ENCODE results near the gene RNF138. TPM values are rescaled to one million over a fixed set of nuclear protein-coding genes. Genes with fewer than 3 reads are reported as not detected.
"Not testable (repeated sequence)": the region's sequence is repeated elsewhere in the genome, so short reads cannot be mapped to it uniquely, and the experiment has no call there.

RNF138 gene
- total and polyA plus RNA-seq, 4 donors, result 6.9 to 24.7 (median 12.3) TPM

- TF ChIP-seq MAX (IDR thresholded peaks at IDR 0.05), result no peak
- peak in 1 of 2 donors; percentile 22 for TF ChIP-seq RXRA (IDR thresholded peaks at IDR 0.05)
- no peak for TF ChIP-seq EGR1 (IDR thresholded peaks at IDR 0.05; ENCODE audit: low read depth in 2 of 2)
- TF ChIP-seq FOXA1 (IDR thresholded peaks at IDR 0.05), result no peak
- TF ChIP-seq, protein P1, sequence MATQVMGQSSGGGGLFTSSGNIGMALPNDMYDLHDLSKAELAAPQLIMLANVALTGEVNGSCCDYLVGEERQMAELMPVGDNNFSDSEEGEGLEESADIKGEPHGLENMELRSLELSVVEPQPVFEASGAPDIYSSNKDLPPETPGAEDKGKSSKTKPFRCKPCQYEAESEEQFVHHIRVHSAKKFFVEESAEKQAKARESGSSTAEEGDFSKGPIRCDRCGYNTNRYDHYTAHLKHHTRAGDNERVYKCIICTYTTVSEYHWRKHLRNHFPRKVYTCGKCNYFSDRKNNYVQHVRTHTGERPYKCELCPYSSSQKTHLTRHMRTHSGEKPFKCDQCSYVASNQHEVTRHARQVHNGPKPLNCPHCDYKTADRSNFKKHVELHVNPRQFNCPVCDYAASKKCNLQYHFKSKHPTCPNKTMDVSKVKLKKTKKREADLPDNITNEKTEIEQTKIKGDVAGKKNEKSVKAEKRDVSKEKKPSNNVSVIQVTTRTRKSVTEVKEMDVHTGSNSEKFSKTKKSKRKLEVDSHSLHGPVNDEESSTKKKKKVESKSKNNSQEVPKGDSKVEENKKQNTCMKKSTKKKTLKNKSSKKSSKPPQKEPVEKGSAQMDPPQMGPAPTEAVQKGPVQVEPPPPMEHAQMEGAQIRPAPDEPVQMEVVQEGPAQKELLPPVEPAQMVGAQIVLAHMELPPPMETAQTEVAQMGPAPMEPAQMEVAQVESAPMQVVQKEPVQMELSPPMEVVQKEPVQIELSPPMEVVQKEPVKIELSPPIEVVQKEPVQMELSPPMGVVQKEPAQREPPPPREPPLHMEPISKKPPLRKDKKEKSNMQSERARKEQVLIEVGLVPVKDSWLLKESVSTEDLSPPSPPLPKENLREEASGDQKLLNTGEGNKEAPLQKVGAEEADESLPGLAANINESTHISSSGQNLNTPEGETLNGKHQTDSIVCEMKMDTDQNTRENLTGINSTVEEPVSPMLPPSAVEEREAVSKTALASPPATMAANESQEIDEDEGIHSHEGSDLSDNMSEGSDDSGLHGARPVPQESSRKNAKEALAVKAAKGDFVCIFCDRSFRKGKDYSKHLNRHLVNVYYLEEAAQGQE (IDR thresholded peaks at IDR 0.05), result no peak
- TF ChIP-seq ATF3 (IDR thresholded peaks at IDR 0.05), result no peak
- no peak for TF ChIP-seq JUND (IDR thresholded peaks at IDR 0.05)
- TF ChIP-seq SP1 (IDR thresholded peaks at IDR 0.05), result no peak
- TF ChIP-seq HNF4A (conservative IDR thresholded peaks at IDR 0.05), result peak in 1 of 2 donors; percentile 19
- TF ChIP-seq CTCF (IDR thresholded peaks at IDR 0.05; ENCODE audit: low read depth, low read length, missing input control), result peak; percentile 87
- TF ChIP-seq NR2F2 (IDR thresholded peaks at IDR 0.05), result no peak
- TF ChIP-seq, protein P2, sequence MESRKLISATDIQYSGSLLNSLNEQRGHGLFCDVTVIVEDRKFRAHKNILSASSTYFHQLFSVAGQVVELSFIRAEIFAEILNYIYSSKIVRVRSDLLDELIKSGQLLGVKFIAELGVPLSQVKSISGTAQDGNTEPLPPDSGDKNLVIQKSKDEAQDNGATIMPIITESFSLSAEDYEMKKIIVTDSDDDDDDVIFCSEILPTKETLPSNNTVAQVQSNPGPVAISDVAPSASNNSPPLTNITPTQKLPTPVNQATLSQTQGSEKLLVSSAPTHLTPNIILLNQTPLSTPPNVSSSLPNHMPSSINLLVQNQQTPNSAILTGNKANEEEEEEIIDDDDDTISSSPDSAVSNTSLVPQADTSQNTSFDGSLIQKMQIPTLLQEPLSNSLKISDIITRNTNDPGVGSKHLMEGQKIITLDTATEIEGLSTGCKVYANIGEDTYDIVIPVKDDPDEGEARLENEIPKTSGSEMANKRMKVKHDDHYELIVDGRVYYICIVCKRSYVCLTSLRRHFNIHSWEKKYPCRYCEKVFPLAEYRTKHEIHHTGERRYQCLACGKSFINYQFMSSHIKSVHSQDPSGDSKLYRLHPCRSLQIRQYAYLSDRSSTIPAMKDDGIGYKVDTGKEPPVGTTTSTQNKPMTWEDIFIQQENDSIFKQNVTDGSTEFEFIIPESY (IDR thresholded peaks at IDR 0.05), result no peak
- no peak for TF ChIP-seq TAF1 (conservative IDR thresholded peaks at IDR 0.05)
- no peak for TF ChIP-seq GABPA (IDR thresholded peaks at IDR 0.05 in 1 of 2, conservative IDR thresholded peaks at IDR 0.05 in 1 of 2)
- no peak for TF ChIP-seq YY1 (IDR thresholded peaks at IDR 0.05)
- no peak for TF ChIP-seq FOXA2 (IDR thresholded peaks at IDR 0.05)
- TF ChIP-seq RAD21 (IDR thresholded peaks at IDR 0.05), result peak; percentile 98 to 99
- TF ChIP-seq HNF4G (IDR thresholded peaks at IDR 0.05), result no peak
- Histone ChIP-seq H3K4me1 (ENCODE audit: control insufficient read depth in 4 of 4, insufficient read depth in 4 of 4, low read length in 3 of 4) (peaks cover 0 to 8% (median 2%) of the 10 kb centered on the region in 4 donors), H3K27ac (ENCODE audit: low read depth in 1 of 2, low read length in 2 of 2) (no peak overlapping the region), H3K36me3 (ENCODE audit: control insufficient read depth in 4 of 4, insufficient read depth in 3 of 4, low read depth in 1 of 4, low read length in 3 of 4) (no peaks in the 10 kb centered on the region), H3K4me3 (ENCODE audit: low read depth in 1 of 3, low read length in 3 of 3) (peak overlapping the region; percentile 7 to 18 (median 14)), H3K27me3 (ENCODE audit: control insufficient read depth in 4 of 4, insufficient read depth in 4 of 4, low read length in 3 of 4) (no peaks in the 10 kb centered on the region), H3K9me3 (ENCODE audit: control insufficient read depth in 4 of 4, low read length in 3 of 4) (no peaks in the 10 kb centered on the region), H3K9ac (ENCODE audit: low read depth in 1 of 2, low read length in 2 of 2) (no peak overlapping the region)
- WGBS, result 10% methylated on average over 22 of the region's 22 CpGs
- peak; percentile 67 for DNase-seq (ENCODE audit: low spot score)
Observed at GRCh38 chr18:32158108-32158624, 66.5 kb downstream of the RNF138 start.

DNA sequence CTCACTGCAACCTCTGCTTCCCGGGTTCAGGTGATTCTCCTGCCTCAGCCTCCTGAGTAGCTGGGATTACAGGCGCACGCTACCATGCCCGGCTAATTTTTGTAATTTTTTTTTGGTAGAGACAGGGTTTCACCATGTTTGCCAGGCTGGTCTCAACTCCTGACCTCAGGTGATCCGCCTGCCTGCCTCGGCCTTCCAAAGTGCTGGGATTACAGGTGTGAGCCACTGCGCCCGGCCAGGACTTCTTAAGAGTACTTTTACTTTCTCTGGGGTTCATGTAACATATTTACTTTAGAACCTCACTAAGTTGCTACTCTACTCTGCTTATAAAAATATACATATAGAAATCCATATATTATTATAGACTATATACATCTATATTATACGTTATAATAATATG is 67.0 kb downstream of the RNF138 start:
- H3K27me3 ChIP-seq (ENCODE audit: control insufficient read depth in 4 of 4, insufficient read depth in 4 of 4, low read length in 3 of 4); DNase-seq (ENCODE audit: low spot score); H3K27ac ChIP-seq (ENCODE audit: low read depth in 1 of 2, low read length in 2 of 2); H3K36me3 ChIP-seq (ENCODE audit: control insufficient read depth in 4 of 4, insufficient read depth in 3 of 4, low read depth in 1 of 4, low read length in 3 of 4); H3K9me3 ChIP-seq (ENCODE audit: control insufficient read depth in 4 of 4, low read length in 3 of 4); H3K4me1 ChIP-seq (ENCODE audit: control insufficient read depth in 4 of 4, insufficient read depth in 4 of 4, low read length in 3 of 4); H3K9ac ChIP-seq (ENCODE audit: low read depth in 1 of 2, low read length in 2 of 2): not testable (repeated sequence)
- 63% methylated on average over 9 of the region's 9 CpGs for WGBS
- peak overlapping the region in 1 of 3 donors; percentile 18 for H3K4me3 ChIP-seq (ENCODE audit: low read depth in 1 of 3, low read length in 3 of 3)
